GDM1 (cell line): ENCODE data around the gene RANBP9.

Source experiments
- DNase-seq: peaks from one replicate; lab custom pipeline; 2025; lab: John Stamatoyannopoulos, UW

RANBP9 gene

DNA sequence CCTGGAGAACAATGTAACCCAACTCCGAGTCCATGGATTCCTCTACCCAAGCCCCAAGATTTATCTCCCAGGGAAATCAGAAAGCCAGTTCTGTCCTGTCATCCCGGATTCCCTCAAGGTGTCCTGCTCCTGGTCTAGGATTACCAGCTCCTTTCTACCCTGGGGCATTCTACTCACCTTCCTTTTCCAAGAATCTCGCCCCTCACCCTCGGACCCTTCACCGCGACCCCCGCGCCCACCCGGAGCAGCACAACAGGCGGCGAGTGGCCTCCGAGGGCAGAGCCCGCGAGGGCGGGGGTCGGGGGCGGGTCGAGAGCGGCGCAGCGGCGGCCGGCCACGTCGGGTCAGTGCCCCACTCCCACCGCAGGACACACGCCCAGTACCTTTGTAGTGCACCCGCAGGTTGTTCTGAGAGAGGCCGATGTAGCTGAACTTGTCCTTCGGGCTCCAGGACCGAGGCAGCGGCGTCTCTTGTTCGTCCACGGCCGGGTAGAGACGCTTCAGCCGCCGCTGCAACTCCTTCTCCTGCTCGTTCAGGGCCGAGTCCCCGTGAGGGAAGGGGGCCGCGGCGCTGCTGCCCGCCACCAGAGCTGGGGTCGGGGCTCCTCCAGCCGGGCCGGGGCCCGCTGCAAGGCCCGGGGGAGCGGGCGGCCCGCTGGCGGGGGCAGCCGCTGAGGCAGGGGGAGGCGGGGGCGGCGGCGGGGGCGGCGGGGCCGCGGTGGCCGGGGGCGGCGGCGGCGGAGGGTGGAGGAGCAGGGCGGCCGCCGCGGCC is 897 bp downstream of the RANBP9 start:
- DNase-seq = no peak

DNA sequence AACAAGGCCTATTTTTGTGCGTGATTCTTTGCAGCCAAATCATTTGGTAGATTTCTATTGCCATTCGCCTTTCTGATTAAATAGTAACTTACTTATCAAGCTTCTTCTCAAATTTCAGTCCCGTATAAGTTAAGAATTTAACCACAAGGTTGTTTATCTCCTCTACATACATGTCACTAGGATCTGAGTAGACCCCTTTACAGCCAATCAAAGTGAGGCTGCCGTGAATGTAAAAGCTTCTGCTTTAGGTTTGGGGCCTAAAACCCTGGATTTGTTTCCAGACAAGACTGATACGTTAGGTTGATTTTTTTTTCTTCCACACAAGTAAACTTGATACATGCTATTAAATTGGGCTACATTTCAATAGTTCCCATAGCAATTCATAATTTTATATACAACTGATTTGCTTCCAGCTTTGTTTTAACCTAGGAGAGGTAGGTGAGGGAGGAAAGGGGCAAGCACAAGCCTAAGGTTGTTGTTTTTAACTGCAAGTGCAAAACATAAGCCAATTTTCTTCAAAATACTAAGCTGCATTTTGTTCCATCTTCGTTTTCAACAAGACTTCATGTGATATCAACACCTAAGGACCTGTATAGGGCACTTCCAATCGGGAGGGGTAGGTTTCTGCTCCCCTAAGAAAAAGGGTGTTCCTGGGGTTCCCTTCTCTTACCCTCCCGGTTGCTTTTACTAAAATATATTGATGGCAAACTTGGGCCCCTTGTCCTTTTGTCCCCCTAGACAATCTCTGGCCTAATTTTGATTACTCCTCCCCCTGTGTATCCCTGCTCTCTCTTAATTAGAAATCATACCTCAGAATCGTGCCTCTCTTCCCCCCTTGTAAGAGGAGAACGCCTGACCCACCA is 1.7 kb downstream of the RANBP9 start:
- DNase-seq = no peak

DNA sequence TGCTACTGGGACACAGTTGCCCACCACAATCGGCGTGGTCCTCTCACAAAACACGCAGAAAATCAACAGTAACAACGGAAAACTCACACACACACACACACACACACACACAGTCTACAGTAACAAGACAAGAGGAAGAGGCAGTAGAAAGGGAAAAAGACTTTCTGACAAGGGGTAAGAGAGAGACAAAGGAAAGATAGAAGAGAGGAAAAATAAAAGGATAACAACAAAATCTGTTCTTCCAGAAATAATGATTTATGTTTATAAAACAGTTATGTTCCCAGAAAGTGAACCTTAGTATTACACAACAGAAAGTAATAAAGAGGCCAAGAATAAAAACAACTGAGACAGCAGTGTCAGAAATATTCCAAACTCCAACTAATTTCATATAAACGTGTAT is 2.9 kb downstream of the RANBP9 start:
- no peak for DNase-seq

DNA sequence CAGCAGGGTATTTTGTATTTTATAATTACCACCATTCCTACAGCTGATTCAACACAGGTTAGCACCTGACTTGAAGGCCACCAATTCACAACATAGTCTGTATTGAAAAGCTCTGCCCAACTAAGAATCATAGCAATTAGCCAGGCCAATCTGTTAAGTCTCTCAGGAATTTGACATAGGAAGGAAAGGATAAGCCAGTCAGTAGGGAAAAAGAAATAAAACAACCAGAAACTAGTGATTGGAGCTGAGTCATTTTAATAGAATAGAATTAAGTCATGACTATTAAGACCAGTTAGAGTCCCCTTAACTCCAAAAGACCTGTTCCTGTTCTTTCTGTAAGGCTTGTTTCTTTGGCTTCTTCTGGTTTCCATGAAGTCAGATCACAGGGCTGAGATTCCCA is 8.1 kb downstream of the RANBP9 start:
- no peak for DNase-seq

DNA sequence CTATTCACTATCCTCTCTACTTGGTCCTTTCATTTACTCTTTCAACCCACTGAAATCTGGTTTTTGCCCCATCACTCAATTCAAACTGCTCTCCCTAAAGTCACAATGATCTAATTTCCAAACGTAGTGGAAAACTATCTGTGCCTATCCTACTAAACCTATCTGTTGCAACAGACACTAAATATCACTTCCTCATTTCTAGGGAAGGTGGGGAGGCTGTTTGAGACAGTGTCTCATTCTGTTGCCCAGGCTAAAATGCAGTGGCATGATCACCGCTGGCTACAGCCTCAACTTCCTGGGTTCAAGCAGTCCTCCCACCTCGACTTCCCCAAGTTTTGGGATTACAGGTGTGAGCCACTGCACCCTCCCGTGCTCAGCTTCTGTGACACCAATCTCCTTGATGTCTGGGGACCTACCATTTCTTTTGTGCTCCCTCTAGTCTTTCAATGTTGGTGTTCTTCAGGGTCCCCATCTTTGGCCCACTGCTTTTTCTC is 8.8 kb downstream of the RANBP9 start:
- no peak for DNase-seq

DNA sequence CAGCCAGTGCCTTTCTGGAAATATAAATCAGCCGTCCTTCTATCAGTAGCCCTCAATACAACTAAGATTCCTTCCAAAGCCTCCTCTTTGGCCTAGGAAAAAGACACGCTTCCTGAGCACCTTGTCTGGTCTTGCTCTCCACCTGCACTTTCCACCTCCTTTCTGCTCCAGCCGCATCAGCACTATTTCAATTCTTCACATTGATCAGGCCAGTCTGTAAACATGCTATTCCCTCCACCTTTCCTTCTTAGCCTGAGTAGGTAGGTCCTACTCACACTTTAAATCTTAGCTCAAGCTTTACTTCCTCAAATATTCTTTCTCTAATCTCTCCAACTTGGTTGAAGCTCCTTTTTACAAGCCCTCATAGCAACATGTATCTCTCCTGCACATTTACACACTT is 11.4 kb downstream of the RANBP9 start:
- DNase-seq = no peak

DNA sequence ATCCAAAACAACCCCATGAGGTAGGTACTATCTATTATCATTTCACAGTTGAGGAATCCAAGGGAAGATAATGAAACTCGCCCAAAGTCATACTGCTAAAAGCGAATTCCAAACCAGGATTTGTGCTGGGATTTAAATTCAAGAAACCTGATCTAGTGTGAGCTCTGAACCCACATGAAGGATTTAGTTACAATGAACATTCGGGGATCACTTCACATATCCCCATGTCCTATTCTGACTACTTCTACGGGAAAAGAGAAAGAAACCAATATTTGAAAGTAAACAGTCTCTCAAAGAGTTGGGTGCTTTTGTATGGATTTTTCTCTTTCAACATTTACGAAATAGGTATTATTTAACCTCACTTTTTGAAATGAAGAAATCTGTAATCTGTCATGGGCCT is 12.9 kb downstream of the RANBP9 start:
- no peak for DNase-seq

DNA sequence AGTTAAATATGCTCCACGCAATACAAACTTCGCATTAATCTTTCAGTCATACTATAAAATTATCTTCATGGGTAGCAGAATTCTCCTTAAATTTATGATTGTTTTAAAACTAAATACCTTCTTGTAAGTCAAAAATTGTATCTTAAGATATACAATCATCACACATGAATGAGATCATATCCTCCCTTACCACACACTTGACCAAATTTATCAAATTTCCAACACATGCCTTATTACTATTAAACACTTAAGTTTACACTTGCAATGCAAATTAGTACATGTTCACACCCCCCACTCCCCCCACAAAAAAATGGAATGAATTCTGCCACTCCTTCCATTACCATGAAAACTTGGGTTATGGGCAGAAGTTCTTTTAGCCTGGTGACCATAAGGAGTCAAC is 13.8 kb downstream of the RANBP9 start:
- DNase-seq = no peak

DNA sequence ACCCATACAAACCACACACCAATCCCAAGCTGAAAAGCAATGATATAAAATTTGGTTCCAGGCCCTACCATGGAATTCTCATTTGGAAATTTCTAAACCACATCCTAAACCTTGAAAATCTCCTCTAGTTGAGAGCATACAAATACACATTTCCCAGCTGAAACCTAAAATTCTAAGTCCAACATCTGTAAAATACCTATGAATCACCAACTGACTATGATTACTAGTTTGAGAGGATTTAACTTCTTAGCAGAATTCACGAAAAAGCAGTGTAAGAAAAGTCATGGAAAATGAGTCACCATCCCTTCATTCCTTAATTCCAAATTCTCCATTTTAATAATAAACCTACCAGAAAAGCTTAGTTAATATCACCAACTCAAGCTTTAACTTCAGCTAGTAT is 15.4 kb downstream of the RANBP9 start:
- no peak for DNase-seq

DNA sequence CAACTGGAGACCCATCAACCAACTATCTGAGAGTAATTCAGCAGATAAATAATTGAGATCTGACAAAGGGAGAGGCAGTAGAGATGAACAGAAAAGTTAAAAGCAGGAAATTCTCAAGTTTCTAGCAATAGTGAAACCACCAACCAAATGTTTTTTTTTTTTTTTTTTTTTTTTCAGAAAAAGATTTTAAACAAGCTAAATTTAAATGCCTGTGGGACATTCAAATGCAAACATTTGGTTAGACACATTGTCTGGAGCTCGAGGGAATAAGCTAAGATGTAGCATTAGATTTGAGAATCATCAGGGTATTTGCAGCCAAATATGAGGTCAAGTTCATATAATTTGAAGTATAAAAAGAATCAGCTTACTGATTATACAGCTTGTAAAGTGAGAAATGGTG is 16.4 kb downstream of the RANBP9 start:
- no peak for DNase-seq

DNA sequence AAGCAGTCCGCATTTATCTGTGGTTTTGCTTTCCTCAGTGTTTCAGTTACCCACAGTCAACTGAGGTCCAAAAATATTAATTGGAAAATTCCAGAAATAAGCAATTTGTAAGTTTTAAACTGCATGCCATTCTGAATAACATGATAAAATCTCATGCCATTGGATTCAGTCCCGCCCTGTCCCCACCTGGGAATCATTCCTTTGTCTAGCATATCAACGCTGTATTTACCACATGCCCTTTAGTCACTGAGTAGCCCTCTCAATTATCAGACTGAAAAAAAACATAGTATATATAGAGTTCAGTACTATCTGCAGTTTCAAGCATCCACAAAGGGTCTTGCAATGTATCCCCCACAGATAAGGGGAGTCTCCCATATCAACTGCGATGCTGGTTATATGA is 17.1 kb downstream of the RANBP9 start:
- no peak for DNase-seq

DNA sequence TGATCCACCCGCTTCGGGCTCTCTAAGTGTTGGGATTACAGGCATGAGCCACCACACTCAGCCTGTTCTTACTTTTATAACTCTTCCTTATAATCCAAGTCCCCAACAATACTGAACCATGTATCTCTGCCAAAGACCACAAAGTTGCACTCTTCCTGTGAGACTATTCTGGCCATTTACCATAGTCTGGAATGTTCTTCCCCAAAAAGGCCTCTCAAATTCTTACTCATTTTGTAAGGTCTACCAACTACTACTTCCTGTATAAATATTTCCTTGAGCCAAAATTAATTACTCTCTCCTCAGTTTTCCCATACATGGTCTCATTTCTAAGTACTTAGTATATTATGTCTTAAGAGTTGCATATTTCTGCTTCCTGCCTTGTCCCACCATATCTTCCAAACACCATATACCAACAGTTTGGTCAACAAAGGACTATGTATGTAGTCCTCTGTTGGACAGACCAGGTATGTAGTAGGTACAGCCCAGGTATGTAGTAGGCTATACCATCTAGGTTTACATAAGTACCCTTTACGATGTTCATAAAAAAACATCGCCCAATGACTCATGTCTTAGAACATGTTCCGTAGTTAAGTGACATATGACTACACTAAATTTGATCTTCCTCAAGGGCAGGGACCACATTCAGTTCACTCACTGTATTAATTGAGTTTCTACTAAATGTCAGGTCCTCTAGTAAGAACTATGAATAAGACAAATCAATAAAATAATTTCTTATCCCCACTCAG is 22.0 kb downstream of the RANBP9 start:
- DNase-seq = no peak

DNA sequence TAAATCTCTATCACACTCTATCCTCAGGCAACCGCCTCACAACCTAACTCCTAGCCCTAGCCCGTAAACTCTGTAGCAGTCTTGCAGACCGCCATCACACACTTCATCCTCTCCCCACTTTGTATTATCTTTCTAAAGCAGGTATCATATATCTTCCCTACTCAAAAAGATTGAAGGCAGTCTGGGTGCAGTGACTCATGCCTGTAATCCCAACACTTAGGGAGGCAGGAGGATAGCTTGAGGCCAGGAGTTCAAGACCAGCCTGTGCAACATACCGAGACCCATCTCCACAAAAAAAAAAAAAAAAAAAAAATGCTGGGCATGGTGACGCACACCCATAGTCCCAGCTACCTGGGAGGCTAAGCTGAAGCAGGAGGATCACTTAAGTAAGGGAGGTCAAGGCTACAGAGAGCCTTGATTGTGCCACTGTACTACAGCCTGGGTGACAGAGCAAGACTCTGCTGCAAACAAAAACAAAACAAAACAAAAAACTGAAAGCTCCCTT is 22.9 kb downstream of the RANBP9 start:
- DNase-seq = no peak

DNA sequence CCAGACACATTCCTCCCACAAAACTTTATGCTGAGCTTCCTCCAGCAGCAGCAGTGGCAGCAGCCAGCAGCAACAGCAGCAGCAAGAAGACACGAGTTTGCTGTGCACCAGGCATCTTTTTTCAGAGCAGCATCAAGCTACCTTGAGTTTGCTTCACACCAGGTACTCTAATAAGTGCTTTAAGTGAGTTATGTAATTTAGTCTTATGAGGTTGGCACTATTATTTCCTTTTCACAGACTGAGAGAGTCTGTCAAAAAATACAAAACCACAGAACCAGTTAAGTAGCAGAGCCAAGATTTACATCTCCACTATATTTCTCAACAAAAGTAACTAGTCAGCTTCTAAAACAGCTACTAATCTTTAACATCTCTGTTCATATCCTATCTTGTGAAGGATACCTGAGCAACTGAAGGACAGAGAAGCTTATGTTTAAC is 23.7 kb downstream of the RANBP9 start:
- DNase-seq = no peak

DNA sequence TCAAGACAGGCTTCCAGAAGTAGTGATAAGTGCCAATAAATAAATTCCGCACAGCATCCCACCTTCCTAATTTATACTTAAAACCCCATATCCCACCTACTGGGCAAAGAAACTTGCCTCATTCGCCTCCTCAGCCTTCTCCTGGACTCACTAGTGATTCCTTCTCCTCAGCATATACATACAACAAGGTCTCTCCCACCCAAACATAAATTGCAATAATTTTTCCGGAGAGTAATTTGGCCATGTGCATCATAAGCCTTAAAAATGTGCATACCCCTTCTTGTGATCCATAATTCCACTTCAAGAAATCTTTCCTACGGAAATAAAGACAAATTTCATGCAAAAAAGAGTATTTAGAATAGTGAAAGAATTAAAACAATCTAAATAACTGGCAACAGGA is 26.8 kb downstream of the RANBP9 start:
- DNase-seq = no peak

DNA sequence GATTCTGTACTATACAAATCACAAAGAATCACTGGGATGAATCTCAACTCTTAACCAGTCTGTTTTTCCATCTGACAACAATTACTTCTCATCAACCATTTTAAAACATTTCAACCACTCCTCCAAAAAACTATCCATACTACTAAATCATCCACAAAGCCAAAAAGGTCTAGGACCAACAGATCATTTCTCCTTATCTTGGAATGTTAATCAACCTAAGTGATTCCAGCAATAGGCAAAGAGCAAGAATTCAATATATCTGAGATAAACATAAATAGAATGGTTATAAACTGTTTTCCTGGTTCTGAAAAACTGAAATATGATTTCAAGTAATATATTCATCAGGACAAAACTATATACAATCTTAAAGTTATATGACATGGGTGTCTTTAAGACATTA is 28.6 kb downstream of the RANBP9 start:
- no peak for DNase-seq

DNA sequence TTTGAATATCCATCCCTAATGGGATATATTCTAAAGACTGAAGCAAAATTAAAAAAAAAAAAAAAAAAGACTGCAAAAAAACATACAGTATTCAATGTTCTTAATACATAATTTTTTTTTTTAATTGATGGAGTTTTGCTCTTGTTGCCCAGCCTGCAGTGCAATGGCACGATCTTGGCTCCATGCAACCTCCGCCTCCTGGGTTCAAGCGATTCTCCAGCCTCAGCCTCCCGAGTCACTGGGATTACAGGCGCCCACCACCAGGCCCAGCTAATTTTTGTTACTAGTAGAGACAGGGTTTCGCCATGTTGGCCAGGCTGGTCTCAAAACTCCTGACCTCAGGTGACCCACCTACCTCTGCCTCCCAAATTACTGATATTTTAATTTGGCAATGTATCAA is 29.3 kb downstream of the RANBP9 start:
- no peak for DNase-seq

DNA sequence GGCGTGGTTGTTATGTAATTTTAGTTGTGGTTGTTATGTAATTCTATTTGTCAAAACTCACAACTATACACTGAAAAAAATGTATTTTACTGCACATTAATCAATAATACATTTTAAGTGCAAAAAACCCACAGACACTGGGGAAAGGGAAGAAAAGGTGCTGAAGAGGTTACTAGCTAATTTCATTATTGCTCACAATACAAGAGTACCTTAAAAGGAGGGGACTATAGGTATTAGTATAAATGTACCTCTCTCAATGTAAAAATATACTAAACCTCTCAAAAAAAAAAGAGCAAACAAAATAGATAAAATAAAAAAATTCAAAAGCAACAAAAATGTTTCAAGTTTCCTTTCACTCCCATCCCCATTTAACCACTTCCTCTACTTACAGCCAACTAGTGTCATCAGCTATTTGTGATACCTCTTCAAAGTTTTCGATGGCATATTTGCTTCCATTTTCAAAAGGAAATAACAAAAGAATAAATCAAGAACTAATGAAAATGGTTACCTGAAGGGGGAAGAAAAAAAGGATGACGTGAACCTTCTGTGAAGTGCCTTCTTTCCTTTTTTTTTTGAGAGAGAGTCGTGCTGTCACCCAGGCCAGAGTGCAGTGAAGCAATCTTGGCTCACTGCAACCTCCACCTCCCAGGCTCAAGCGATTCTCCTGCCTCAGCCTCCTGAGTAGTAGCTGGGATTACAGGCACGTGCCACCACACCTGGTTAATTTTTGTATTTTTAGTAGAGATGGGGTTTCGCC is 30.2 kb downstream of the RANBP9 start:
- no peak for DNase-seq

DNA sequence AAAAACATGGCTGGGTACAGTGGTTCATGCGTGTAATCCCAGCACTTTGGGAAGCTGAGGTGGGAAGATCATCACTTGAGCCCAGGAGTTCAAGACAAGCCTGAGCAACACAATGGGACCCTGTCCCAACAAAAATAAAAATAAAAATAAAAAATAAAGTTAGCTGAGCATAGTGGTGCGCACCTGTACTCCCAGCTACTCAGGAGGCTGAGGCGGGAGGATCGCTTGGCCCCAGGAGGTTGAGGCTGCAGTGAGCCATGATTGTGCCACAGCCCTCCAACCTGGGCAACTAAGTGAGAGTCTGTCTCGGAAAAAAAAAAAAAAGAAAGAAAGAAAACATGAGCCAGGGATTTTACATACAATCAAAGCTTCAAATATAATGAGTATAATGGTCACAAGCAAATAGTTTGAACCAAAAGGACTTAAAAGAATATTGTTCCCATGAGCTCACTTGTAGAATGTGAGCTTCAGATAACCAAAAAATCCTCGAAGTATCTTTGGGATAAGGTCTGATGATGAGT is 31.1 kb downstream of the RANBP9 start:
- DNase-seq = no peak

DNA sequence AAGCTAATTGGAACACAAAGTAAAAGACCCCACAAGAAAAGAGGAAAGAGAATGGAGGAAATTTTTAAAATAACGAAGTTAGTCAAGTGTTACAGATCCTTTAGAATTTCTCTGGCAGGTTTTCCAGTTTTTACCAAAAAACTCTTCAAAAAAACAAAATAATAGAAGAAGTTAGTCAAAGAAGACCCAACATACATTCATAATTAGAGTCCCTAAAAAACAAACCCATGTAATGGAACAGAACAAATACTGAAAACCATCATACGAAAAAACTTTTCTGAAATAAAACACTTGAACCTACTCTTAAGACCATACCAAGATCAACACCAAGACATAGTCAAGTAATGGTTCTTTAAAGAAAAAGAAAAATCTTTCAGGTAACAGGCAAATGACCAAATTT is 31.6 kb downstream of the RANBP9 start:
- no peak for DNase-seq

DNA sequence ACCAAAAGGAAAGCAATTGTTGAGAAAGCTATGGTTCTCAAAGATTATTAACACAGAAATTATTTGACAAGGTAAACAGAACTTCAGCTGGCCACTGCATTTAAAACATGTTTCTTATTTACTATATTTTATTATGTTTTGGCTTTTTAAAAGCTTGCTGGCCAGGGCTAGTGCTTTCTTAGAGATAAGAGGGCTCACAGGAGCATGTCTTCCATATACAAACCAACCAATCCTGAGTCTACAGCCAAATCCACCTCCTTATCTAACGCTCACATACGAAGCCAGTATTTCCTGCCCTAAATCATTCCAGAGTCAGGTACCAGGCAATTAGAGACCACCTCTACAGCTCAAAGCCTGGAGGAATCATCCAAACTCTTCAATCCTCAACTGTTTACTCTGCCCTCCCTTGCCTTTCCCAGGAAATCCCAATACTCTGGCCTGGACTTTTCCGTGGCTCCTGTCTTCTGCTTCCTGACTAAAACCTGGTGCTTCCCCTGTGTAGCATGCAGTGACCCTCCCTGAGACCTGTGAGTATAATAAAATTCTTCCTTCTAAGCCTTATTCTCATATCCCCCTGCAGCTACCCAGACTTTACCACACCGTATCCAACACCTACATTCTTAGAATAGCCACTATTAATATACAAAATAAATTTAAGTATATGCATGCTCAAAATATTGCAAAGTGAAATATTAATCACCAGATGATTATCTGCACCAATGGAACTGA is 33.2 kb downstream of the RANBP9 start:
- no peak for DNase-seq
